Ovary (tissue), 9 donors: ENCODE measurements around the gene KRTAP4-16. TPM values are rescaled to one million over a fixed set of nuclear protein-coding genes. Genes with fewer than 3 reads are reported as not detected.
"Not testable (repeated sequence)": the region's sequence is repeated elsewhere in the genome, so short reads cannot be mapped to it uniquely, and the experiment has no call there.

ENCODE experiments used
- DNase-seq, 5 donors: peaks; one replicate each; pipeline ENCODE4 v3.0.0-alpha.2; 2019 to 2020
- H3K27ac ChIP-seq, 2 donors: fragments of 200-600 bp; one replicate each; pipeline versions ENCODE4 v1.5.1 to v1.8.0; 2019 to 2022
- H3K27me3 ChIP-seq: fragments of 200-600 bp; one replicate; pipeline ENCODE4 v1.8.0; 2022
- H3K36me3 ChIP-seq: fragments of 200-600 bp; sonication (generic); one replicate; pipeline ENCODE4 v1.5.1; 2019
- H3K4me1 ChIP-seq: one replicate; pipeline ENCODE4 v1.8.1; 2013; ENCODE audit warnings: mild to moderate bottlenecking, moderate library complexity; ENCODE audit not compliant: insufficient read depth
- H3K4me3 ChIP-seq: fragments of 200-600 bp; sonication (generic); one replicate; pipeline ENCODE4 v1.5.1; 2017
- H3K9me3 ChIP-seq, 2 donors: fragments of 200-600 bp in 1 of 2; sonication (generic) in 1 of 2; one replicate each; pipeline versions ENCODE4 v1.5.1 to v1.8.1; 2013 to 2019; ENCODE audit warnings: mild to moderate bottlenecking in 1 of 2, moderate library complexity in 1 of 2
- CTCF ChIP-seq, 3 donors: fragments of 450-650 bp in 2 of 3; fragments of 200-600 bp in 1 of 3; IDR thresholded peaks; one replicate each; pipeline versions ENCODE4 v1.5.1 to v1.8.0; 2016 to 2022; ENCODE audit warnings: antibody characterized with exemption in 3 of 3, mild to moderate bottlenecking in 1 of 3
- EP300 ChIP-seq: sonication (generic); formaldehyde crosslinking; IDR thresholded peaks from one replicate; pipeline ENCODE4 v1.6.1; 2017; ENCODE audit warnings: antibody characterized with exemption
- POLR2A ChIP-seq: fragments of 450-650 bp; IDR thresholded peaks from one replicate; pipeline ENCODE4 v1.6.1; 2017; ENCODE audit warnings: antibody characterized with exemption, mild to moderate bottlenecking, moderate library complexity
- WGBS, 3 donors: extraction: QIAGEN DNeasy Blood & Tissue Kit in 1 of 3; methylation state at CpG; one replicate each; pipeline versions ENCODE4 v1.1.5 to v1.1.7; 2013 to 2017; 5-methylcytosine and 5-hydroxymethylcytosine counted together
- intact Hi-C, 4 donors: fragments of 100-400 bp; cut with DNase I; formaldehyde crosslinking; loops; one replicate each; pipeline versions ENCODE4 v1.11.0 to v1.15.1; 2022 to 2023
- polyA plus RNA-seq, 2 donors: library from polyadenylated mRNA; stranded (reverse); fragments of 200-250 nt in 1 of 2; fragments of 350-450 nt in 1 of 2; fragmentation: Illumina TruSeq in 1 of 2; extraction: RNeasy Lipid Tissue Mini Kit (QIAGEN cat#74804) in 1 of 2; gene quantifications; one replicate each; pipeline ENCODE4 v1.2.3, GENCODE V29; 2013 to 2014
- total RNA-seq, 7 donors: library from RNA; depleted of rRNA in 2 of 7; stranded (reverse); fragments of >200 nt in 2 of 7; fragmentation: NEBNext Ultra II Directional in 3 of 7; extraction: Animal tissue kit (Norgen Biotek cat#: 25700) in 3 of 7; gene quantifications; one replicate each; pipeline versions ENCODE4 v1.1.0 to v1.2.4, GENCODE V29; 2016 to 2023
- donor health status: DM: no; HTN: no; CAD: no; lungs with moderate emphysema.
- donor health status: DM: no; HTN: no; CAD: no.
- donor health status: Bipolar disorder and iron deficiency.
- donor health status: DM: yes; HTN: yes; CAD: no.
- donor health status: DM: no; HTN: no; CAD: no.
- donor health status: DM: yes; HTN: yes; CAD: no.

The KRTAP4-16 gene
- total and polyA plus RNA-seq, 9 donors: not detected

- WGBS, 3 donors: 71 to 95% (median 93%) methylated on average over 2 of the region's 2 CpGs
- DNase-seq: no peak
- H3K36me3 ChIP-seq: no peaks in the 10 kb centered on the region
- H3K4me1 ChIP-seq: no peaks in the 10 kb centered on the region
- H3K4me3 ChIP-seq: no peak overlapping the region
- no peaks in the 10 kb centered on the region for H3K9me3 ChIP-seq
- no peak overlapping the region for H3K27ac ChIP-seq
- TF ChIP-seq CTCF (IDR thresholded peaks at IDR 0.05) (no peak), POLR2A (no peak), EP300 (no peak)
- intact Hi-C loops: no loop called here
- H3K27me3 ChIP-seq: no peaks in the 10 kb centered on the region
Measured at GRCh38 chr17:41147531-41148204, 45.7 kb upstream of the KRTAP4-16 start.

DNA sequence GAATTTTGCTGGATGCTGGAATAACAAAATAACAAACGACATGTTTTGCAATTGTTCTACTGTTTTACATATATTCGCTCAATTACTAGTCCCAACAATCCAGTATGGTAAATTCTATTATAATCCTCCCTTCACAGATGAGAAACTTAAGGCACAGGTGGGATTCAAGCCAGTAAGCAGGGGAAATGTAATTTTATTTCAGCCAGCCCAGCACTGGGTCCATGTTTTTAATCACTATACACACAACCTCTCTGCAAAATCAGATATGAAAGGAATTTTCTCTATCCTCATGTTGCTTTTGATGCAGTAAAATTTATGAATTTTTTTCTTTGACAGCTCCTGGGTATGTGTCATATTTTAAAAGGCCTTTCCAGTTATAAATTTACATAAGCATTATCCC is 43.3 kb upstream of the KRTAP4-16 start:
- intact Hi-C loops: no loop called here
- H3K36me3 ChIP-seq: no peaks in the 10 kb centered on the region
- H3K9me3 ChIP-seq: no peaks in the 10 kb centered on the region
- H3K4me1 ChIP-seq: no peaks in the 10 kb centered on the region
- DNase-seq: no peak
- WGBS, 3 donors: 88 to 89% (median 88%) methylated on average over 2 of the region's 2 CpGs
- H3K27me3 ChIP-seq: no peaks in the 10 kb centered on the region
- TF ChIP-seq CTCF (IDR thresholded peaks at IDR 0.05): no peak
- no peak for TF ChIP-seq POLR2A
- TF ChIP-seq EP300: no peak
- no peak overlapping the region for H3K27ac ChIP-seq
- no peak overlapping the region for H3K4me3 ChIP-seq

GRCh38 chr17:41144846-41145245 is 42.8 kb upstream of the KRTAP4-16 start:
- intact Hi-C loops: no loop called here
- no peak for DNase-seq
- Histone ChIP-seq H3K9me3 (no peaks in the 10 kb centered on the region), H3K27me3 (no peaks in the 10 kb centered on the region), H3K4me1 (no peaks in the 10 kb centered on the region), H3K36me3 (no peaks in the 10 kb centered on the region), H3K4me3 (no peak overlapping the region), H3K27ac (no peak overlapping the region)
- WGBS, 3 donors: 32 to 63% (median 42%) methylated on average over 1 of the region's 1 CpG
- no peak for TF ChIP-seq POLR2A

DNA sequence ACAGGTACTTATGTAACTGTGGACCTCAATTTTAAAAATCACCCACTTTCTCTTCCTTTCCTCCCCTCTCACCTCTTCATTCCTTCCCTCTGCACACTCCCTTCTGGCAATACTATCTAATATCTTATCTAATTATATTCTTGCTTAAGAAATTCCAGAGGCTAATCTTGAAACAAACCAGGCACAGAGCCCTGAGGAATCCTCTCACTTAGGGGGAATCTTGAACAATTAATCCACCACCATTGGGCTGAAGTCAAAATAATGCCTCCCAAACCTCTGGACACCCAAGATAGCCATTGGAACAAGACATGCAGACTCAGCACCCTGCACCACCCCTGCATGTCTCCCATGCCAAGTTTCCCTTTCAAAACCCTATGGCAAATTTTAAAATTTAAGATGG is 39.4 kb upstream of the KRTAP4-16 start:
- Histone ChIP-seq H3K9me3 (no peaks in the 10 kb centered on the region), H3K4me3 (no peak overlapping the region), H3K27ac (no peak overlapping the region), H3K27me3 (no peaks in the 10 kb centered on the region), H3K4me1 (no peaks in the 10 kb centered on the region), H3K36me3 (no peaks in the 10 kb centered on the region)
- no peak for DNase-seq
- intact Hi-C loops: no loop called here
- no peak for TF ChIP-seq POLR2A
- no peak for TF ChIP-seq CTCF (IDR thresholded peaks at IDR 0.05)
- TF ChIP-seq EP300: no peak

GRCh38 chr17:41140360-41141131 is 38.5 kb upstream of the KRTAP4-16 start, which contains the start of gene KRTAP4-6:
KRTAP4-6 (minus strand) TSS chr17:41140544; CDS start chr17:41140487, 57 bp downstream.
- Histone ChIP-seq H3K27me3 (no peaks in the 10 kb centered on the region), H3K36me3 (no peaks in the 10 kb centered on the region), H3K27ac (no peak within 1 kb of the TSS), H3K4me3 (no peak within 1 kb of the TSS), H3K4me1 (no peaks in the 10 kb centered on the region), H3K9me3 (no peaks in the 10 kb centered on the region)
- WGBS, 3 donors: 81 to 88% (median 86%) methylated on average over 6 of the region's 6 CpGs
- TF ChIP-seq POLR2A (no peak), EP300 (no peak), CTCF (IDR thresholded peaks at IDR 0.05) (no peak)
- DNase-seq: no peak
- intact Hi-C loops: no loop called here

- 85 to 91% (median 89%) methylated on average over 12 of the region's 12 CpGs for WGBS, 3 donors
Measured at GRCh38 chr17:41139865-41140264, 37.9 kb upstream of the KRTAP4-16 start.

More at GRCh38 chr17:41139865-41140264, 37.9 kb upstream of the KRTAP4-16 start:
- H3K4me3 ChIP-seq, DNase-seq, intact Hi-C loops, H3K27ac ChIP-seq, H3K36me3 ChIP-seq, H3K4me1 ChIP-seq, H3K9me3 ChIP-seq, H3K27me3 ChIP-seq: not testable (repeated sequence)
